Stimulated activated naive CD4-positive, alpha-beta T cell treated with Interleukin-2 at 50 U/mL for 16 hours (primary cell): ENCODE results near the gene KIF25.
"Not testable (repeated sequence)": the region's sequence is repeated elsewhere in the genome, so short reads cannot be mapped to it uniquely, and the experiment has no call there.

Experiments
- DNase-seq: peaks from one replicate; lab custom pipeline; 2025; lab: John Stamatoyannopoulos, UW

KIF25 gene

GRCh38 chr6:167975458-167975857, 22.0 kb upstream of the KIF25 start:
- no peak for DNase-seq

- not testable (repeated sequence) for DNase-seq
These were observed 21.3 kb upstream of the KIF25 start for GRCh38 chr6:167976116-167976657.

GRCh38 chr6:167976708-167977107, 20.8 kb upstream of the KIF25 start:
- DNase-seq: no peak

- DNase-seq: no peak
These were observed 19.6 kb upstream of the KIF25 start for GRCh38 chr6:167977717-167978467.

GRCh38 chr6:167978607-167979006, 18.9 kb upstream of the KIF25 start:
- no peak for DNase-seq

GRCh38 chr6:167979436-167980139, 17.9 kb upstream of the KIF25 start:
- DNase-seq: no peak

- no peak for DNase-seq
These were observed 16.4 kb upstream of the KIF25 start for GRCh38 chr6:167980911-167981580.

- no peak for DNase-seq
These were observed 15.5 kb upstream of the KIF25 start for GRCh38 chr6:167981916-167982462.

GRCh38 chr6:167984144-167984719, 13.2 kb upstream of the KIF25 start:
- no peak for DNase-seq

GRCh38 chr6:167984876-167985604, 12.4 kb upstream of the KIF25 start:
- no peak for DNase-seq

GRCh38 chr6:167985911-167986595, 11.4 kb upstream of the KIF25 start:
- DNase-seq: no peak

GRCh38 chr6:167987396-167988153, 9.9 kb upstream of the KIF25 start:
- DNase-seq: no peak

GRCh38 chr6:167988154-167988495, 9.3 kb upstream of the KIF25 start:
- no peak for DNase-seq

GRCh38 chr6:167988945-167989841, 8.3 kb upstream of the KIF25 start:
- no peak for DNase-seq

- no peak for DNase-seq
These were observed 7.2 kb upstream of the KIF25 start for GRCh38 chr6:167990016-167990945.

GRCh38 chr6:167993169-167993568, 4.3 kb upstream of the KIF25 start:
- no peak for DNase-seq

- DNase-seq: no peak
These were observed 3.6 kb upstream of the KIF25 start for GRCh38 chr6:167993831-167994230.

- no peak for DNase-seq
These were observed 2.2 kb upstream of the KIF25 start for GRCh38 chr6:167995302-167995701.
